Measurements from ENCODE around the gene TTC22.

DNA sequence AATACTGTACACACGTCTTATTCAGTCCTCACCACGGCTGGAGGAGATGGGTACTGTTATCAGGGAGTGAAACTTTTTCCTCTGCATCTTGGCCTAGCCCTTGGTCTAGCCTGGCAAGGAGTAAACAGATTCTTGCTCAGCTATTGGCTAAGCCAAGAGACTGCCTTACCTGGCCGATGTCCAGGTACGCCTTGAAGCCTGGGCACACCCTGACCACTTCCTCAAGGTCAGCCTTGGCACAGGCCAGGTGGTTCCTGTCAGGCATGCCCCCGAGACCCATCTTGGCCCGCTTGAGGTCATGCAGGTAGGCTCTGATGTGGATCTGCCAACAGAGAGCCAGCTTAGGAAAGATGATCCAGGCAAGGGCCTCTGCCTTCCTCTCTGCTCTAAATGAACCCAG is 19.0 kb downstream of the TTC22 start:
- TF ChIP-seq CTCF (IDR thresholded peaks at IDR 0.05) (no peak), POLR2A (IDR thresholded peaks at IDR 0.05; ENCODE audit: low read depth) (no peak)

Data from esophagus muscularis mucosa (tissue), 3 donors.